Fibroblast of skin of abdomen (primary cell): Measurements from ENCODE around the gene OR1F1.

Source experiments
- DNase-seq: peaks from one replicate; pipeline ENCODE4 v3.0.0-alpha.2; 2013

Gene OR1F1

DNA sequence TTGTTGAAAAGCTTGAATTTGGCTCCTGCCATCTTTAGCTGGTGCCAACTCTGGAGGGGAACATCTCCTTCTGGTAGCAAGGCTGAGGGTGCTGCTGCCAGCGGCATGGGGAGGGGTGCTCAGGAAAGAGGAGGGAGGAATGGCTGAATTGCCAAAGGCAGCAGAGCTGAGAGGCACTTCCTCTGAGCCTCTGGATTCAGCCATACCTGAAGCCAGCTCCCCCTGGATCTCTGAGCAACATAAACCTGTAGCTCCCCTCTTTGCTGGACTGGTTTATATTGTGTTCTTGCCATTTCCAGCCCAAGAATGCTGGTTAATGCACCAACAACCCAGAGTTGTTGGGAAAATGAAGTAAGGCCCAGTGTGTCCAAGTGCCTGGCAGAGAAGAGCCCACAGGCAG, 61.0 kb downstream of the OR1F1 start:
- no peak for DNase-seq

DNA sequence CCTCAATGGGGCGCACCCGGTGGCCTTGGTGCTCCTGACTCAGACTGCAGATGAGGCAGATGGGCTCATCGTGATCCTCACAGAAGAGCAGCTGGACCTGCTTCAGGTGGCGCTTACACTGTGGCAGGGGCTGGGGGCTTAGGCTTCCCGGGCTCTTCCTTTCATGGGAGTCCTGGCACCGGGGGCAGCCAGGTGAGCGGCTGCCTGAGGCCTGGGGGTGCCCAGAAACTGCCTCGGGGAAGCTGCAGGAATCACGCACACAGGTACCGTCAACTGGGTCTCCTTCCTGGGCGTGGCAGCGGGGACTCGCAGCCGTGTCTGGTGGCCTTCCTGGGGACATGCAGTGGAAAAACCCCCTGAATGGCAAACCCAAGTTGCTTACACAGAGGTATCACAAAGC, 61.4 kb downstream of the OR1F1 start:
- DNase-seq, result no peak

DNA sequence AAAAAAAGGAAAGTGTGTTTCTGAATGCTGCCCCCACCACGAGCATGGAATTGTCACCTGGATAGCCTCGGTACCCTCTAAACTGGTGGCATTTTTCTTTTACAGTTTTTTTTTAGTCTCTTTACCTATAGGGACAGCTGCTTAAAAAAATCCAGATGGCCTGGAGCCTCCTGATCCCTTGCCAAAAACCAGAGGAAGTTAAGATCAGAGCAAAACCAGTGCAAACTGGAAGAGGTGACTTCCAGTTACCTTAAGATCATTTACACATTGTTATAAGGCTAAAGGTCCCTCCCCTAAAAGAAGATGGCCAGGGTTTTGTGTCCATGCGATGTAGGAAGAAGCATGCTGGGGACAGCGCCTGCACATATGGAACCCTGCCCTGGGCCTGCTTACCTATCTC, 65.0 kb downstream of the OR1F1 start:
- no peak for DNase-seq

DNA sequence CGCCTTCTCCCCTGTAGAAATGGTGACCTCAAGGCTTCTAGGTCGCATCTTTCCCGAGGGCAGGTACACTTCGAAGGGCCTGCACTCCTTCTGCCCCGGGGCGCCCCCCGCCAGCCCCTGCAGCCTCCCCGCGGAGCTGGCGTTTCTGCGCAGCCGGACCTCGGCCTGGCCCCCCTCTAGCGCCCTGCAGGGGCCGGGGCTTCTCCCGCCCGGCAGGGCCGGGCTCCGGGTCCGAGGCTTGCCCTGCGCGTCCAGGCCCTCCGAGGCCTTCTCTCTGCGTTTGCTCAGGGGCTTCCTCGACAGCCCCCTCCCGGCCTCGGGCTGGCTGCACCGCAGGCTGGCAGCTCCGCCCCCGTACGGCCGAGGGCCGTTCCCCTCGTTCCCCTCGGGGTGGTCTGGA, 66.3 kb downstream of the OR1F1 start:
- no peak for DNase-seq
